ENCODE data around the gene EYA3.
"Not testable (repeated sequence)": the region's sequence is repeated elsewhere in the genome, so short reads cannot be mapped to it uniquely, and the experiment has no call there.

EYA3 gene

GRCh38 chr1:28027660-28028059, 60.8 kb downstream of the EYA3 start:
- no peaks in the 10 kb centered on the region for H3K36me3 ChIP-seq (ENCODE audit: control insufficient read depth, insufficient read depth, low read length)
- no peak overlapping the region for H3K27ac ChIP-seq (ENCODE audit: low read depth, low read length)
- no peak overlapping the region for H3K9ac ChIP-seq (ENCODE audit: low read length)
- no peaks in the 10 kb centered on the region for H3K27me3 ChIP-seq (ENCODE audit: control insufficient read depth, insufficient read depth, low read length)
- no peaks in the 10 kb centered on the region for H3K4me1 ChIP-seq (ENCODE audit: control insufficient read depth, insufficient read depth, low read length)
- no peak overlapping the region for H3K4me3 ChIP-seq (ENCODE audit: low read length)

- H3K27me3 ChIP-seq (ENCODE audit: control insufficient read depth, insufficient read depth, low read length) = no peaks in the 10 kb centered on the region
- H3K4me1 ChIP-seq (ENCODE audit: control insufficient read depth, insufficient read depth, low read length) = no peaks in the 10 kb centered on the region
- H3K9ac ChIP-seq (ENCODE audit: low read length) = no peak overlapping the region
- no peak overlapping the region for H3K27ac ChIP-seq (ENCODE audit: low read depth, low read length)
- no peaks in the 10 kb centered on the region for H3K36me3 ChIP-seq (ENCODE audit: control insufficient read depth, insufficient read depth, low read length)
- no peak overlapping the region for H3K4me3 ChIP-seq (ENCODE audit: low read length)
These were observed 61.2 kb downstream of the EYA3 start for GRCh38 chr1:28027238-28027637.

- no peaks in the 10 kb centered on the region for H3K36me3 ChIP-seq (ENCODE audit: control insufficient read depth, insufficient read depth, low read length)
- no peak overlapping the region for H3K4me3 ChIP-seq (ENCODE audit: low read length)
- H3K27ac ChIP-seq (ENCODE audit: low read depth, low read length) = no peak overlapping the region
- H3K27me3 ChIP-seq (ENCODE audit: control insufficient read depth, insufficient read depth, low read length) = no peaks in the 10 kb centered on the region
- H3K9ac ChIP-seq (ENCODE audit: low read length) = no peak overlapping the region
- no peaks in the 10 kb centered on the region for H3K4me1 ChIP-seq (ENCODE audit: control insufficient read depth, insufficient read depth, low read length)
These were observed 62.1 kb downstream of the EYA3 start for GRCh38 chr1:28026329-28026728.

- H3K36me3 ChIP-seq (ENCODE audit: control insufficient read depth, insufficient read depth, low read length) = no peaks in the 10 kb centered on the region
- no peaks in the 10 kb centered on the region for H3K4me1 ChIP-seq (ENCODE audit: control insufficient read depth, insufficient read depth, low read length)
- no peak overlapping the region for H3K27ac ChIP-seq (ENCODE audit: low read depth, low read length)
- H3K27me3 ChIP-seq (ENCODE audit: control insufficient read depth, insufficient read depth, low read length) = no peaks in the 10 kb centered on the region
- no peak overlapping the region for H3K9ac ChIP-seq (ENCODE audit: low read length)
- no peak overlapping the region for H3K4me3 ChIP-seq (ENCODE audit: low read length)
These were observed 67.3 kb downstream of the EYA3 start for GRCh38 chr1:28021064-28021463.

- Histone ChIP-seq H3K36me3 (ENCODE audit: control insufficient read depth, insufficient read depth, low read length) (peaks cover 15% of the 10 kb centered on the region), H3K27me3 (ENCODE audit: control insufficient read depth, insufficient read depth, low read length) (no peaks in the 10 kb centered on the region), H3K4me3 (ENCODE audit: low read length) (no peak overlapping the region), H3K27ac (ENCODE audit: low read depth, low read length) (no peak overlapping the region), H3K9ac (ENCODE audit: low read length) (no peak overlapping the region), H3K4me1 (ENCODE audit: control insufficient read depth, insufficient read depth, low read length) (no peaks in the 10 kb centered on the region)
These were observed 77.4 kb downstream of the EYA3 start for GRCh38 chr1:28010969-28011368.

- not testable (repeated sequence) for H3K36me3 ChIP-seq (ENCODE audit: control insufficient read depth, insufficient read depth, low read length)
These were observed 85.3 kb downstream of the EYA3 start for GRCh38 chr1:28003117-28003516.

GRCh38 chr1:28002600-28002999, 85.8 kb downstream of the EYA3 start:
- no peak overlapping the region for H3K27ac ChIP-seq (ENCODE audit: low read depth, low read length)
- H3K4me3 ChIP-seq (ENCODE audit: low read length) = no peak overlapping the region
- peaks cover 7% of the 10 kb centered on the region for H3K36me3 ChIP-seq (ENCODE audit: control insufficient read depth, insufficient read depth, low read length)
- H3K9ac ChIP-seq (ENCODE audit: low read length) = no peak overlapping the region
- H3K4me1 ChIP-seq (ENCODE audit: control insufficient read depth, insufficient read depth, low read length) = no peaks in the 10 kb centered on the region
- no peaks in the 10 kb centered on the region for H3K27me3 ChIP-seq (ENCODE audit: control insufficient read depth, insufficient read depth, low read length)

More at GRCh38 chr1:28003117-28003516, 85.3 kb downstream of the EYA3 start:
- not testable (repeated sequence) for H3K4me1 ChIP-seq (ENCODE audit: control insufficient read depth, insufficient read depth, low read length); H3K9ac ChIP-seq (ENCODE audit: low read length); H3K4me3 ChIP-seq (ENCODE audit: low read length); H3K27me3 ChIP-seq (ENCODE audit: control insufficient read depth, insufficient read depth, low read length); H3K27ac ChIP-seq (ENCODE audit: low read depth, low read length)

GRCh38 chr1:27999055-27999454, 89.4 kb downstream of the EYA3 start:
- H3K27ac ChIP-seq (ENCODE audit: low read depth, low read length) = no peak overlapping the region
- H3K4me3 ChIP-seq (ENCODE audit: low read length) = no peak overlapping the region
- peaks cover 19% of the 10 kb centered on the region for H3K36me3 ChIP-seq (ENCODE audit: control insufficient read depth, insufficient read depth, low read length)
- H3K4me1 ChIP-seq (ENCODE audit: control insufficient read depth, insufficient read depth, low read length) = no peaks in the 10 kb centered on the region
- no peak overlapping the region for H3K9ac ChIP-seq (ENCODE audit: low read length)
- no peaks in the 10 kb centered on the region for H3K27me3 ChIP-seq (ENCODE audit: control insufficient read depth, insufficient read depth, low read length)

GRCh38 chr1:27994526-27994925, 93.9 kb downstream of the EYA3 start:
- H3K36me3 ChIP-seq (ENCODE audit: control insufficient read depth, insufficient read depth, low read length) = peaks cover 17% of the 10 kb centered on the region
- H3K4me3 ChIP-seq (ENCODE audit: low read length); H3K4me1 ChIP-seq (ENCODE audit: control insufficient read depth, insufficient read depth, low read length); H3K9ac ChIP-seq (ENCODE audit: low read length); H3K27me3 ChIP-seq (ENCODE audit: control insufficient read depth, insufficient read depth, low read length); H3K27ac ChIP-seq (ENCODE audit: low read depth, low read length): not testable (repeated sequence)

- Histone ChIP-seq H3K4me1 (ENCODE audit: control insufficient read depth, insufficient read depth, low read length) (no peaks in the 10 kb centered on the region), H3K27ac (ENCODE audit: low read depth, low read length) (no peak overlapping the region), H3K4me3 (ENCODE audit: low read length) (no peak overlapping the region), H3K9ac (ENCODE audit: low read length) (no peak overlapping the region), H3K36me3 (ENCODE audit: control insufficient read depth, insufficient read depth, low read length) (peaks cover 17% of the 10 kb centered on the region), H3K27me3 (ENCODE audit: control insufficient read depth, insufficient read depth, low read length) (no peaks in the 10 kb centered on the region)
These were observed 94.3 kb downstream of the EYA3 start for GRCh38 chr1:27994060-27994459.

- no peak overlapping the region for H3K9ac ChIP-seq (ENCODE audit: low read length)
These were observed 95.2 kb downstream of the EYA3 start for GRCh38 chr1:27993241-27993640.

GRCh38 chr1:27992276-27992675, 96.1 kb downstream of the EYA3 start:
- no peak overlapping the region for H3K4me3 ChIP-seq (ENCODE audit: low read length)
- no peak overlapping the region for H3K9ac ChIP-seq (ENCODE audit: low read length)
- H3K27ac ChIP-seq (ENCODE audit: low read depth, low read length) = no peak overlapping the region
- H3K4me1 ChIP-seq (ENCODE audit: control insufficient read depth, insufficient read depth, low read length) = no peaks in the 10 kb centered on the region
- H3K27me3 ChIP-seq (ENCODE audit: control insufficient read depth, insufficient read depth, low read length) = no peaks in the 10 kb centered on the region
- H3K36me3 ChIP-seq (ENCODE audit: control insufficient read depth, insufficient read depth, low read length) = peaks cover 12% of the 10 kb centered on the region

More at GRCh38 chr1:27993241-27993640, 95.2 kb downstream of the EYA3 start:
- Histone ChIP-seq H3K27me3 (ENCODE audit: control insufficient read depth, insufficient read depth, low read length) (no peaks in the 10 kb centered on the region), H3K36me3 (ENCODE audit: control insufficient read depth, insufficient read depth, low read length) (peaks cover 17% of the 10 kb centered on the region), H3K4me1 (ENCODE audit: control insufficient read depth, insufficient read depth, low read length) (no peaks in the 10 kb centered on the region), H3K27ac (ENCODE audit: low read depth, low read length) (no peak overlapping the region), H3K4me3 (ENCODE audit: low read length) (no peak overlapping the region)

GRCh38 chr1:27990920-27991537, 97.4 kb downstream of the EYA3 start:
- no peak overlapping the region for H3K9ac ChIP-seq (ENCODE audit: low read length)
- H3K27ac ChIP-seq (ENCODE audit: low read depth, low read length) = no peak overlapping the region
- H3K36me3 ChIP-seq (ENCODE audit: control insufficient read depth, insufficient read depth, low read length) = peaks cover 3% of the 10 kb centered on the region
- no peaks in the 10 kb centered on the region for H3K4me1 ChIP-seq (ENCODE audit: control insufficient read depth, insufficient read depth, low read length)
- no peaks in the 10 kb centered on the region for H3K27me3 ChIP-seq (ENCODE audit: control insufficient read depth, insufficient read depth, low read length)
- H3K4me3 ChIP-seq (ENCODE audit: low read length) = no peak overlapping the region

Measured in rectal smooth muscle tissue (tissue), 1 donor.